Liver (tissue), 9 donors: ENCODE data around the gene PPP1R9A. TPM values are rescaled to one million over a fixed set of nuclear protein-coding genes. Genes with fewer than 3 reads are reported as not detected.

ENCODE experiments used
- DNase-seq: peaks from one replicate; pipeline ENCODE4 v3.0.0-alpha.2; 2017; ENCODE audit warnings: low spot score
- H3K27ac ChIP-seq, 2 donors: one replicate each; pipeline ENCODE4 v1.7.0; 2013; ENCODE audit warnings: inconsistent platforms in 2 of 2, low read length in 2 of 2, control low read depth in 1 of 2, low read depth in 1 of 2, mild to moderate bottlenecking in 1 of 2
- H3K27me3 ChIP-seq, 4 donors: one replicate each; pipeline versions ENCODE4 v1.6.1 to v1.7.0; 2013; ENCODE audit warnings: low read length in 3 of 4, inconsistent platforms in 1 of 4, mild to moderate bottlenecking in 1 of 4, moderate library complexity in 1 of 4; ENCODE audit not compliant: control insufficient read depth in 4 of 4, insufficient read depth in 4 of 4
- H3K36me3 ChIP-seq, 4 donors: one replicate each; pipeline versions ENCODE4 v1.6.1 to v1.7.0; 2013; ENCODE audit warnings: low read length in 3 of 4, mild to moderate bottlenecking in 3 of 4, low read depth in 1 of 4, moderate library complexity in 1 of 4; ENCODE audit not compliant: control insufficient read depth in 4 of 4, insufficient read depth in 3 of 4
- H3K4me1 ChIP-seq, 4 donors: one replicate each; pipeline versions ENCODE4 v1.6.1 to v1.7.0; 2013; ENCODE audit warnings: low read length in 3 of 4, mild to moderate bottlenecking in 3 of 4, moderate library complexity in 1 of 4; ENCODE audit not compliant: control insufficient read depth in 4 of 4, insufficient read depth in 4 of 4
- H3K4me3 ChIP-seq, 3 donors: one replicate each; pipeline versions ENCODE4 v1.6.1 to v1.7.0; 2013; ENCODE audit warnings: low read length in 3 of 3, control low read depth in 1 of 3, low read depth in 1 of 3, mild to moderate bottlenecking in 1 of 3
- H3K9ac ChIP-seq, 2 donors: one replicate each; pipeline ENCODE4 v1.7.0; 2013; ENCODE audit warnings: low read length in 2 of 2, mild to moderate bottlenecking in 2 of 2, moderate library complexity in 2 of 2, control low read depth in 1 of 2, low read depth in 1 of 2
- H3K9me3 ChIP-seq, 4 donors: one replicate each; pipeline versions ENCODE4 v1.6.1 to v1.7.0; 2013; ENCODE audit warnings: low read length in 3 of 4; ENCODE audit not compliant: control insufficient read depth in 4 of 4
- EGR1 ChIP-seq, 2 donors: IDR thresholded peaks; 2 replicates each; pipeline ENCODE4 v1.6.1; 2016 to 2018; ENCODE audit warnings: antibody characterized with exemption in 2 of 2, low read depth in 2 of 2
- FOXA1 ChIP-seq: IDR thresholded peaks from 2 replicates; pipeline ENCODE4 v1.6.1; 2016; ENCODE audit warnings: antibody characterized with exemption
- FOXA2 ChIP-seq: IDR thresholded peaks from 2 replicates; pipeline ENCODE4 v1.6.1; 2016; ENCODE audit warnings: antibody characterized with exemption
- GABPA ChIP-seq, 2 donors: IDR thresholded peaks in 1 of 2; conservative IDR thresholded peaks in 1 of 2; 2 replicates each; pipeline ENCODE4 v1.6.1; 2016; ENCODE audit warnings: antibody characterized with exemption in 2 of 2, mild to moderate bottlenecking in 1 of 2, moderate library complexity in 1 of 2
- HNF4A ChIP-seq, 2 donors: conservative IDR thresholded peaks; 2 replicates each; pipeline ENCODE4 v1.6.1; 2016; ENCODE audit warnings: antibody characterized with exemption in 2 of 2, mild to moderate bottlenecking in 2 of 2
- HNF4G ChIP-seq: IDR thresholded peaks from 2 replicates; pipeline ENCODE4 v1.6.1; 2016; ENCODE audit warnings: antibody characterized with exemption
- JUND ChIP-seq, 2 donors: IDR thresholded peaks; 2 replicates each; pipeline ENCODE4 v1.6.1; 2016; ENCODE audit warnings: antibody characterized with exemption in 2 of 2
- NR2F2 ChIP-seq: IDR thresholded peaks from 2 replicates; pipeline ENCODE4 v1.6.1; 2016; ENCODE audit warnings: antibody characterized with exemption
- RAD21 ChIP-seq, 2 donors: IDR thresholded peaks; 2 replicates each; pipeline ENCODE4 v1.6.1; 2016; ENCODE audit warnings: antibody characterized with exemption in 2 of 2, mild to moderate bottlenecking in 2 of 2
- SP1 ChIP-seq: IDR thresholded peaks from 2 replicates; pipeline ENCODE4 v1.6.1; 2018; ENCODE audit warnings: antibody characterized with exemption, mild to moderate bottlenecking
- TAF1 ChIP-seq: conservative IDR thresholded peaks from 2 replicates; pipeline ENCODE4 v1.6.1; 2016; ENCODE audit warnings: antibody characterized with exemption, mild to moderate bottlenecking
- YY1 ChIP-seq: IDR thresholded peaks from 2 replicates; pipeline ENCODE4 v1.6.1; 2016; ENCODE audit warnings: antibody characterized with exemption, mild to moderate bottlenecking
- polyA plus RNA-seq, 2 donors: library from polyadenylated mRNA; stranded (reverse) in 1 of 2; unstranded in 1 of 2; fragments of 200-250 nt in 1 of 2; fragments of >200 nt in 1 of 2; fragmentation: Nextera tagmentation in 1 of 2; extraction: Ambion mirVana in 1 of 2; gene quantifications; one replicate each; pipeline versions ENCODE4 v1.2.1 to v1.2.3, GENCODE V29; 2013 to 2015
- total RNA-seq, 2 donors: library from RNA; depleted of rRNA; stranded (reverse); fragments of >200 nt; gene quantifications; one replicate each; pipeline ENCODE4 v1.2.3, GENCODE V29; 2014
- TF ChIP-seq, protein P1 (sequence below): IDR thresholded peaks from 2 replicates; pipeline ENCODE4 v1.6.1; 2016; ENCODE audit warnings: antibody characterized with exemption
- TF ChIP-seq, protein P2 (sequence below): fragments of 150-350 bp; IDR thresholded peaks from 2 replicates; pipeline ENCODE4 v1.5.1; 2017; ENCODE audit warnings: improper control_type of control experiment, low read depth, low read length; ENCODE audit not compliant: missing input control
- TF ChIP-seq, protein P3 (sequence below): IDR thresholded peaks from 2 replicates; pipeline ENCODE4 v1.6.1; 2016; ENCODE audit warnings: antibody characterized with exemption, mild to moderate bottlenecking
- TF ChIP-seq, protein P4 (sequence below): IDR thresholded peaks from 2 replicates; pipeline ENCODE4 v1.6.1; 2016; ENCODE audit warnings: antibody characterized with exemption
- TF ChIP-seq, protein P5 (sequence below): IDR thresholded peaks from 2 replicates; pipeline ENCODE4 v1.6.1; 2016; ENCODE audit warnings: antibody characterized with exemption
- donor health status: healthy.
- donor health status: healthy.
- donor health status: healthy.
- donor health status: healthy.
- donor health status: healthy.

PPP1R9A gene
- total and polyA plus RNA-seq, 4 donors, result 0.17 to 5.4 (median 2.7) TPM

DNA sequence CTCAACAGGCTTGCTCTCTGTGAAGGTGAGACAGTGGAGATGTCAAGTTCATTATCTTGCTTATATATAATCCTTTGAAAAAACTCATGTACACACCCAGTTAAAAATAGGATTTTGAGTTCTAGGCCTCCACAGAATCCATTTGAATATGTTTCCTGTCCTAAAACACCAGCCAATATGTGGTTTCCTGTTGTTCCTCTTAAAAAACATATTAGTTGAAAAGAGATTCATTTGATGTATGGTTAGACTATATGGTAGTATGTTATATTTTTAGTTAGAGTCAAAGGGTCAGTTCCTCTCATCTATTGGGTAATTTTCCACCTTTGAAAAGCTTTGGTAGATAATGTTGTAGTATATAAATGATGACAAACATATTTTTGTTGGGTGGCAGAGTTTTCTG, 16.0 kb downstream of the PPP1R9A start:
- Histone ChIP-seq H3K9me3 (no peaks in the 10 kb centered on the region), H3K4me1 (no peaks in the 10 kb centered on the region), H3K27me3 (no peaks in the 10 kb centered on the region), H3K4me3 (no peak overlapping the region), H3K9ac (no peak overlapping the region), H3K27ac (no peak overlapping the region), H3K36me3 (no peaks in the 10 kb centered on the region)
- TF ChIP-seq, protein P1, sequence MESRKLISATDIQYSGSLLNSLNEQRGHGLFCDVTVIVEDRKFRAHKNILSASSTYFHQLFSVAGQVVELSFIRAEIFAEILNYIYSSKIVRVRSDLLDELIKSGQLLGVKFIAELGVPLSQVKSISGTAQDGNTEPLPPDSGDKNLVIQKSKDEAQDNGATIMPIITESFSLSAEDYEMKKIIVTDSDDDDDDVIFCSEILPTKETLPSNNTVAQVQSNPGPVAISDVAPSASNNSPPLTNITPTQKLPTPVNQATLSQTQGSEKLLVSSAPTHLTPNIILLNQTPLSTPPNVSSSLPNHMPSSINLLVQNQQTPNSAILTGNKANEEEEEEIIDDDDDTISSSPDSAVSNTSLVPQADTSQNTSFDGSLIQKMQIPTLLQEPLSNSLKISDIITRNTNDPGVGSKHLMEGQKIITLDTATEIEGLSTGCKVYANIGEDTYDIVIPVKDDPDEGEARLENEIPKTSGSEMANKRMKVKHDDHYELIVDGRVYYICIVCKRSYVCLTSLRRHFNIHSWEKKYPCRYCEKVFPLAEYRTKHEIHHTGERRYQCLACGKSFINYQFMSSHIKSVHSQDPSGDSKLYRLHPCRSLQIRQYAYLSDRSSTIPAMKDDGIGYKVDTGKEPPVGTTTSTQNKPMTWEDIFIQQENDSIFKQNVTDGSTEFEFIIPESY, result no peak
- TF ChIP-seq GABPA (IDR thresholded peaks at IDR 0.05 in 1 of 2, conservative IDR thresholded peaks at IDR 0.05 in 1 of 2), result no peak
- TF ChIP-seq NR2F2, result no peak
- TF ChIP-seq HNF4A (conservative IDR thresholded peaks at IDR 0.05), result no peak
- TF ChIP-seq JUND (IDR thresholded peaks at IDR 0.05), result no peak
- no peak for TF ChIP-seq SP1
- no peak for TF ChIP-seq YY1
- no peak for TF ChIP-seq RAD21 (IDR thresholded peaks at IDR 0.05)
- TF ChIP-seq, protein P2, sequence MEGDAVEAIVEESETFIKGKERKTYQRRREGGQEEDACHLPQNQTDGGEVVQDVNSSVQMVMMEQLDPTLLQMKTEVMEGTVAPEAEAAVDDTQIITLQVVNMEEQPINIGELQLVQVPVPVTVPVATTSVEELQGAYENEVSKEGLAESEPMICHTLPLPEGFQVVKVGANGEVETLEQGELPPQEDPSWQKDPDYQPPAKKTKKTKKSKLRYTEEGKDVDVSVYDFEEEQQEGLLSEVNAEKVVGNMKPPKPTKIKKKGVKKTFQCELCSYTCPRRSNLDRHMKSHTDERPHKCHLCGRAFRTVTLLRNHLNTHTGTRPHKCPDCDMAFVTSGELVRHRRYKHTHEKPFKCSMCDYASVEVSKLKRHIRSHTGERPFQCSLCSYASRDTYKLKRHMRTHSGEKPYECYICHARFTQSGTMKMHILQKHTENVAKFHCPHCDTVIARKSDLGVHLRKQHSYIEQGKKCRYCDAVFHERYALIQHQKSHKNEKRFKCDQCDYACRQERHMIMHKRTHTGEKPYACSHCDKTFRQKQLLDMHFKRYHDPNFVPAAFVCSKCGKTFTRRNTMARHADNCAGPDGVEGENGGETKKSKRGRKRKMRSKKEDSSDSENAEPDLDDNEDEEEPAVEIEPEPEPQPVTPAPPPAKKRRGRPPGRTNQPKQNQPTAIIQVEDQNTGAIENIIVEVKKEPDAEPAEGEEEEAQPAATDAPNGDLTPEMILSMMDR, result no peak
- TF ChIP-seq, protein P3, sequence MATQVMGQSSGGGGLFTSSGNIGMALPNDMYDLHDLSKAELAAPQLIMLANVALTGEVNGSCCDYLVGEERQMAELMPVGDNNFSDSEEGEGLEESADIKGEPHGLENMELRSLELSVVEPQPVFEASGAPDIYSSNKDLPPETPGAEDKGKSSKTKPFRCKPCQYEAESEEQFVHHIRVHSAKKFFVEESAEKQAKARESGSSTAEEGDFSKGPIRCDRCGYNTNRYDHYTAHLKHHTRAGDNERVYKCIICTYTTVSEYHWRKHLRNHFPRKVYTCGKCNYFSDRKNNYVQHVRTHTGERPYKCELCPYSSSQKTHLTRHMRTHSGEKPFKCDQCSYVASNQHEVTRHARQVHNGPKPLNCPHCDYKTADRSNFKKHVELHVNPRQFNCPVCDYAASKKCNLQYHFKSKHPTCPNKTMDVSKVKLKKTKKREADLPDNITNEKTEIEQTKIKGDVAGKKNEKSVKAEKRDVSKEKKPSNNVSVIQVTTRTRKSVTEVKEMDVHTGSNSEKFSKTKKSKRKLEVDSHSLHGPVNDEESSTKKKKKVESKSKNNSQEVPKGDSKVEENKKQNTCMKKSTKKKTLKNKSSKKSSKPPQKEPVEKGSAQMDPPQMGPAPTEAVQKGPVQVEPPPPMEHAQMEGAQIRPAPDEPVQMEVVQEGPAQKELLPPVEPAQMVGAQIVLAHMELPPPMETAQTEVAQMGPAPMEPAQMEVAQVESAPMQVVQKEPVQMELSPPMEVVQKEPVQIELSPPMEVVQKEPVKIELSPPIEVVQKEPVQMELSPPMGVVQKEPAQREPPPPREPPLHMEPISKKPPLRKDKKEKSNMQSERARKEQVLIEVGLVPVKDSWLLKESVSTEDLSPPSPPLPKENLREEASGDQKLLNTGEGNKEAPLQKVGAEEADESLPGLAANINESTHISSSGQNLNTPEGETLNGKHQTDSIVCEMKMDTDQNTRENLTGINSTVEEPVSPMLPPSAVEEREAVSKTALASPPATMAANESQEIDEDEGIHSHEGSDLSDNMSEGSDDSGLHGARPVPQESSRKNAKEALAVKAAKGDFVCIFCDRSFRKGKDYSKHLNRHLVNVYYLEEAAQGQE, result no peak
- TF ChIP-seq, protein P4, sequence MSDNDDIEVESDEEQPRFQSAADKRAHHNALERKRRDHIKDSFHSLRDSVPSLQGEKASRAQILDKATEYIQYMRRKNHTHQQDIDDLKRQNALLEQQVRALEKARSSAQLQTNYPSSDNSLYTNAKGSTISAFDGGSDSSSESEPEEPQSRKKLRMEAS, result no peak
- no peak for TF ChIP-seq HNF4G
- TF ChIP-seq TAF1, result no peak
- TF ChIP-seq EGR1 (IDR thresholded peaks at IDR 0.05; ENCODE audit: low read depth in 2 of 2), result no peak
- TF ChIP-seq FOXA2, result no peak
- TF ChIP-seq FOXA1, result no peak
- TF ChIP-seq, protein P5, sequence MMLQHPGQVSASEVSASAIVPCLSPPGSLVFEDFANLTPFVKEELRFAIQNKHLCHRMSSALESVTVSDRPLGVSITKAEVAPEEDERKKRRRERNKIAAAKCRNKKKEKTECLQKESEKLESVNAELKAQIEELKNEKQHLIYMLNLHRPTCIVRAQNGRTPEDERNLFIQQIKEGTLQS, result no peak
- no peak for DNase-seq

DNA sequence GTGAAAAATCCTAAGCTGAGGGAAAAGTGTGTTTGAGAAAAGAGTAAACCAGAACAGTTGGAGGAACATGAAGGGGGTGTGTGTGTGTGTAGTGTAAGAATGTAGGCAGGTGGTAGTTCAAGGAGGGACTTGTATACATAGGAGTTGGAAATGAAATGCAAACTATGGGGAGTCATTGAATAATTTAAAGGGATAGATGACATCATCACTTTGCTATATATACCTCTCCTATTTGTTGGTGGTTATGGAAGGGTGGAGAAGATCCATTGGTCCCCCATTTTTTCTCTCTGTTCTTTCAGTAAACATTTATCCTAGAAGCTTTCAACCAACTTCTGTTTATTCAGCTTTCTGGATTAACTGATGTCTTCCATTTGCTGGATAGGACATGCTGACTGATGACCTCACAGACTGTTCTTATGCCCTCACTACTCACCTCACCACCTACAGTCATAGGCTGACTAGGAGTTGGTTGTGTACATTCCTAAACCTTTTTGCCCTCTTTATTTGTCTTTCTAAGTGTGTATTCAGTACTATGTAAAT, 20.8 kb downstream of the PPP1R9A start:
- Histone ChIP-seq H3K4me1 (no peaks in the 10 kb centered on the region), H3K9me3 (no peaks in the 10 kb centered on the region), H3K27ac (no peak overlapping the region), H3K9ac (no peak overlapping the region), H3K36me3 (no peaks in the 10 kb centered on the region), H3K27me3 (no peaks in the 10 kb centered on the region), H3K4me3 (no peak overlapping the region)
- TF ChIP-seq, protein P2, result no peak
- TF ChIP-seq, protein P5, result no peak
- DNase-seq, result no peak
